Vagina (tissue), 2 donors: Measurements from ENCODE around the gene RHNO1. TPM values are rescaled to one million over a fixed set of nuclear protein-coding genes. Genes with fewer than 3 reads are reported as not detected.
"Not testable (repeated sequence)": the region's sequence is repeated elsewhere in the genome, so short reads cannot be mapped to it uniquely, and the experiment has no call there.

ENCODE experiments used
- DNase-seq, 2 donors: peaks; one replicate each; pipeline ENCODE4 v3.0.0-alpha.2; 2017; ENCODE audit errors: extremely low spot score in 2 of 2
- H3K27ac ChIP-seq: fragments of 200-600 bp; sonication (generic); one replicate; pipeline ENCODE4 v1.5.1; 2019
- H3K27me3 ChIP-seq: fragments of 200-600 bp; sonication (generic); one replicate; pipeline ENCODE4 v1.5.1; 2019
- H3K36me3 ChIP-seq, 2 donors: fragments of 200-600 bp; sonication (generic); one replicate each; pipeline ENCODE4 v1.5.1; 2017 to 2019
- H3K4me1 ChIP-seq: fragments of 200-600 bp; sonication (generic); one replicate; pipeline ENCODE4 v1.5.1; 2019
- H3K4me3 ChIP-seq, 2 donors: fragments of 200-600 bp; sonication (generic); 1 replicate in 1 of 2; 2 replicates in 1 of 2; pipeline ENCODE4 v1.5.1; 2016 to 2019
- H3K9me3 ChIP-seq: fragments of 200-600 bp; sonication (generic); one replicate; pipeline ENCODE4 v1.5.1; 2019
- POLR2A ChIP-seq, 2 donors: fragments of 450-650 bp; IDR thresholded peaks; one replicate each; pipeline ENCODE4 v1.6.1; 2017; ENCODE audit warnings: antibody characterized with exemption in 2 of 2, mild to moderate bottlenecking in 2 of 2, moderate library complexity in 2 of 2
- POLR2AphosphoS5 ChIP-seq, 2 donors: sonication (generic); formaldehyde crosslinking; IDR thresholded peaks; one replicate each; pipeline ENCODE4 v1.9.0; 2017; ENCODE audit warnings: antibody characterized with exemption in 2 of 2, mild to moderate bottlenecking in 2 of 2, low read depth in 1 of 2; ENCODE audit not compliant: insufficient read depth in 1 of 2
- intact Hi-C: fragments of 100-400 bp; cut with DNase I; formaldehyde crosslinking; loops from one replicate; pipeline ENCODE4 v1.15.1; 2023
- total RNA-seq: library from RNA; depleted of rRNA; stranded (reverse); fragments of >200 nt; gene quantifications from one replicate; pipeline ENCODE4 v1.2.3, GENCODE V29; 2016
- TF ChIP-seq, protein P1 (sequence below), 3 experiments: fragments of 450-650 bp in 2 of 3; fragments of 200-600 bp in 1 of 3; sonication (generic) in 1 of 3; IDR thresholded peaks; one replicate each; pipeline ENCODE4 v1.5.1; 2017 to 2019; ENCODE audit warnings: antibody characterized with exemption in 3 of 3, mild to moderate bottlenecking in 2 of 3, moderate library complexity in 2 of 3

RHNO1 gene
- total RNA-seq, 1 donor from 2014 or later, result 13.8 TPM

- Histone ChIP-seq H3K36me3 (no peaks in the 10 kb centered on the region), H3K9me3 (no peaks in the 10 kb centered on the region), H3K4me1 (no peaks in the 10 kb centered on the region), H3K27ac (no peak overlapping the region), H3K4me3 (no peak overlapping the region), H3K27me3 (no peaks in the 10 kb centered on the region)
- TF ChIP-seq POLR2A (IDR thresholded peaks at IDR 0.05), result no peak
- TF ChIP-seq, protein P1, sequence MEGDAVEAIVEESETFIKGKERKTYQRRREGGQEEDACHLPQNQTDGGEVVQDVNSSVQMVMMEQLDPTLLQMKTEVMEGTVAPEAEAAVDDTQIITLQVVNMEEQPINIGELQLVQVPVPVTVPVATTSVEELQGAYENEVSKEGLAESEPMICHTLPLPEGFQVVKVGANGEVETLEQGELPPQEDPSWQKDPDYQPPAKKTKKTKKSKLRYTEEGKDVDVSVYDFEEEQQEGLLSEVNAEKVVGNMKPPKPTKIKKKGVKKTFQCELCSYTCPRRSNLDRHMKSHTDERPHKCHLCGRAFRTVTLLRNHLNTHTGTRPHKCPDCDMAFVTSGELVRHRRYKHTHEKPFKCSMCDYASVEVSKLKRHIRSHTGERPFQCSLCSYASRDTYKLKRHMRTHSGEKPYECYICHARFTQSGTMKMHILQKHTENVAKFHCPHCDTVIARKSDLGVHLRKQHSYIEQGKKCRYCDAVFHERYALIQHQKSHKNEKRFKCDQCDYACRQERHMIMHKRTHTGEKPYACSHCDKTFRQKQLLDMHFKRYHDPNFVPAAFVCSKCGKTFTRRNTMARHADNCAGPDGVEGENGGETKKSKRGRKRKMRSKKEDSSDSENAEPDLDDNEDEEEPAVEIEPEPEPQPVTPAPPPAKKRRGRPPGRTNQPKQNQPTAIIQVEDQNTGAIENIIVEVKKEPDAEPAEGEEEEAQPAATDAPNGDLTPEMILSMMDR (IDR thresholded peaks at IDR 0.05), result no peak
- intact Hi-C loops, result no loop called here
- no peak for DNase-seq
Measured at GRCh38 chr12:2864198-2864597, 12.8 kb upstream of the RHNO1 start.

- intact Hi-C loops, H3K27ac ChIP-seq, H3K4me3 ChIP-seq, DNase-seq, H3K4me1 ChIP-seq, H3K36me3 ChIP-seq, H3K9me3 ChIP-seq, H3K27me3 ChIP-seq: not testable (repeated sequence)
Measured at GRCh38 chr12:2868986-2869632, 7.9 kb upstream of the RHNO1 start.

GRCh38 chr12:2876431-2877046, 484 bp upstream of the RHNO1 start:
- Histone ChIP-seq H3K27me3 (no peaks in the 10 kb centered on the region), H3K9me3 (no peaks in the 10 kb centered on the region), H3K4me3 (peak overlapping the region; percentile 87 to 89), H3K4me1 (peaks cover 20% of the 10 kb centered on the region), H3K27ac (peak overlapping the region; percentile 98), H3K36me3 (no peaks in the 10 kb centered on the region)
- intact Hi-C loops, result no loop called here
- no peak for DNase-seq
- TF ChIP-seq, protein P1 (IDR thresholded peaks at IDR 0.05), result no peak
- TF ChIP-seq POLR2A (IDR thresholded peaks at IDR 0.05), result no peak
- TF ChIP-seq POLR2AphosphoS5 (IDR thresholded peaks at IDR 0.05; ENCODE audit: insufficient read depth in 1 of 2, low read depth in 1 of 2), result no peak

GRCh38 chr12:2877953-2878732, 1.1 kb downstream of the RHNO1 start:
- intact Hi-C loops, result no loop called here
- Histone ChIP-seq H3K9me3 (no peaks in the 10 kb centered on the region), H3K27me3 (no peaks in the 10 kb centered on the region), H3K36me3 (no peaks in the 10 kb centered on the region), H3K4me3 (peak overlapping the region; percentile 87 to 89), H3K27ac (peak overlapping the region; percentile 98), H3K4me1 (peaks cover 20% of the 10 kb centered on the region)
- no peak for DNase-seq
- TF ChIP-seq POLR2A (IDR thresholded peaks at IDR 0.05), result no peak
- TF ChIP-seq, protein P1 (IDR thresholded peaks at IDR 0.05), result no peak
- no peak for TF ChIP-seq POLR2AphosphoS5 (IDR thresholded peaks at IDR 0.05; ENCODE audit: insufficient read depth in 1 of 2, low read depth in 1 of 2)

- no peak for TF ChIP-seq POLR2A (IDR thresholded peaks at IDR 0.05)
Measured at GRCh38 chr12:2879853-2880252, 2.8 kb downstream of the RHNO1 start.

DNA sequence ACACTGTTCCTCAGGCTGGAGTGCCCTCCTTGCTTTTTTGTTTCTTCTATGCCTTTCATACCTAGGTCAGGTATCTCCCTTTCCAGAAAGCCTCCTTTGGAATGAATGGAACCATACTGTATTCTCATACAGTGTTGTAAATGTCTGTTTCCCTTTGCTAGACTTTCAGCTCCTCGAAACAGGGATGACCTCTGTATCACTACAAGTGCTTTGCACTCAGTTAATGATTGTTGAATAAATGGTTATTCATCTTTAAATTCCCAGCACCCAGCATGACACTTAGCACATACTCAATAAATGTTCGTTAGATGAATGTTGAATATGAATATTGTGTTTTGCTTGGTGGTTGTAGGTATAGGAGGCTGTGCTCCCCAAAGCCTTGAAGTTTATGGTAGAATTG, 7.8 kb downstream of the RHNO1 start:
- intact Hi-C loops, result no loop called here

More at GRCh38 chr12:2879853-2880252, 2.8 kb downstream of the RHNO1 start:
- H3K4me1 ChIP-seq, result peaks cover 20% of the 10 kb centered on the region
- H3K9me3 ChIP-seq, result no peaks in the 10 kb centered on the region
- DNase-seq, result no peak
- no peak overlapping the region for H3K27ac ChIP-seq
- H3K36me3 ChIP-seq, result no peaks in the 10 kb centered on the region
- intact Hi-C loops, result no loop called here
- H3K4me3 ChIP-seq, result no peak overlapping the region
- H3K27me3 ChIP-seq, result no peaks in the 10 kb centered on the region

More for the DNA sequence above, 7.8 kb downstream of the RHNO1 start:
- no peak for DNase-seq
- no peaks in the 10 kb centered on the region for H3K36me3 ChIP-seq
- no peaks in the 10 kb centered on the region for H3K27me3 ChIP-seq
- H3K4me3 ChIP-seq, result no peak overlapping the region
- peaks cover 4% of the 10 kb centered on the region for H3K4me1 ChIP-seq
- no peaks in the 10 kb centered on the region for H3K9me3 ChIP-seq
- TF ChIP-seq, protein P1 (IDR thresholded peaks at IDR 0.05), result no peak
- H3K27ac ChIP-seq, result no peak overlapping the region
